ENCODE data around the gene COA7.

GRCh38 chr1:52681136-52681535, 17.0 kb downstream of the COA7 start:
- TF ChIP-seq CTCF (IDR thresholded peaks at IDR 0.05) = no peak
- no peak for TF ChIP-seq POLR2A (IDR thresholded peaks at IDR 0.05)

All from heart left ventricle (tissue), 13 donors.